CD1c-positive myeloid dendritic cell (primary cell): Measurements from ENCODE around the gene UMPS.

Source experiments
- DNase-seq: peaks from one replicate; pipeline ENCODE4 v3.0.0-alpha.2; 2016; ENCODE audit errors: extremely low spot score

UMPS gene

DNA sequence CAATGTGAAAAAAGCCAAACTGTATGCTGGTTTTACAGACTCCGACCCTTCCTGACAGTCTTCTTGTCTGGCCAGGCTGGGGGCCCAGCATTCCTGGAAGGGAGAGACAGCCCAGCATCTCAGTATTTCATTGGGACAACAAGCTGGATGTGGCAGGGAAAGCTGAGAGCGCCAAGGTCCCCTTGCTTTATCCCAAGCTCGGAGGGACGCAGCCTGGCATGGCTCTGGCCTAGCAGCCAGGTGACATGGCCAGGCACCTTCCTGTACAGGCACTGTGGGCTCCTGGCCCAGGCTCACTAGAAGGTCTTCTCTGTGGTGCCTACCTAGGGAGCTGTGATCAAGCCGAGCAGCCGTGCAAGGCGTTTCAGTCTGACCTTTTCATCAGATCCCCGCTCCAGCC is 33.0 kb downstream of the UMPS start:
- DNase-seq: no peak

DNA sequence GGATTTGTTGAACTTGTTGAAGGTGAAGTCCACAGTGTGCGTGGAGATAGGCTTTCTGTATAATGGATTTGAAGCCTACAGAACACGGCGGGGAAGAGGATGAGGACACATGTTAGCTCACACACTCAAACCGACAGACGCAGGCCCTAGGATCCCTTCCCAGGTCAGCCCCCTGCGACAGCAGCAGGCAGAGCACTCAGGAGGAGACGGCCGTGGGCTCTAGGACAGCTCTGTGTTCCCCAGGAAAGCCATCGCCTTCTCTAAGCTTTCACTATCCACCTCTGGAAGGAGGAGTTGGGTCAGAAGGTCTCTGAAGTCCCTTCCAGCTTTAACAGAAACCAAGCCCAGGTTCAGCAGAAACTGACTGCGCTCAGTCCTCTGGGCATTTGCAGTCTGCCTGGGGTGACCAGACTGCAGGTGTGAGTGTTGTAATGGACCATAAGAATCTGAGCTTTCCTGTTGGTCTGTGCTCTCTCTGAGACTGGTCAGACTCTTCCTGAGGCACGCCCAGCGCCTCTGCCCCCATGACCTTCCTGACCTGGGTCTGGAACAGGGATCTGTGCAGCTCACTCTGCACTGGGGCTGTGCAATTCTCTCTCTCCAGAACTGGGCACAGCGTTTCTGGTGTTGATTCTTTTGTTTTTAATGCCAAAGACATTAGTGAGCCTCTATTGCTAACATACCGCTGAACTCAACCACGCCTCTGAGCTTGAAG is 33.5 kb downstream of the UMPS start:
- DNase-seq: no peak

DNA sequence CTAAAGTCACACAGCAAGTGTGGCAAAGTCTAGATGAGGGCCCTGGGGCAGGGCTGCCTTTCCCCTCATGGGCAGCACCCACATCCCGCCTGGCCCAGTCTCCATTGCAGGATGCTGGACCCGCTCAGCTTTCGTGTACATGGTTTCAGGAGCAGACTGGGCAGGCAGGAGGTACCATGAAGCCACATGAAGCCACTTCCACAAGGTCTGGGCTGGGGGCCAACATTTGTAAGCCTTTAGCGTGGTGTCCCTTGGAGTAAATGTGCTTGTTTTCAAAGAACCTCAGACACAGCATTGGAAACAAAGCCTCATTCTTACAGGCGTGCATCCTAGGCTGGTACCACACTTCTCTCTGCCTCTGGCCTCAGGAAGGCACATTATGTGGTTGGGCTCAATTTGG is 34.5 kb downstream of the UMPS start:
- no peak for DNase-seq

DNA sequence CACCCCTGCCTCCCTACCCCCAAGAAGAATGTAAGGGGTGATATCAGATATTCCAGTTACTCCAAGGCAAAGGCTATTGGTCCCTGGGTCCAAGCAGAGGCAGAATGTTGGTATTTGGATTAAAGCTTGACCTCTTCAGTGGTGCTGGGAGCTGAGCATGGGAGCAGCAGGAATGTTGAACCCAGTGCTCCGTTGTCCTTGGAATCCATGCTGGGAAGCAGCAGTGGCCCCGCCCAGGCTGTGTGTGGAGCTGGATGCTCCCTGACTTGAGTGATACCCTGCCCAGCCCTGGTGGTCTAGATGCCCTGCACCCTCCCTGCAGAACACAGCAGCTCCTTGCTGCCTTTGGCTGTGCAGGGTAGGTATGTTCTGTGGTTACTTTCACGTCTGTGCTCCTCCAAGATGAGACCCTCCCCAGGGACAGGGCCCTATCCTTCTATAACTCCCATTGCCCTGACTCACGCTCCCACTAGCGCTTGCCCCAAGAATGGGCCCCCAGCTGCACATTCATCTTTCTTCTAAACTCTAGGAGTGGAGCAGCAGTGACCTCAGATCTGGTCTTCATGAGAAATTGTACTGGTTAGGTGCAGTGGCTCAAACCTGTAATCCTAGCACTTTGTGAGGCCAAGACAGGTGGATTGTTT is 35.1 kb downstream of the UMPS start:
- no peak for DNase-seq

GRCh38 chr3:124766113-124767095 is 36.2 kb downstream of the UMPS start:
- DNase-seq: no peak

- no peak for DNase-seq
Measured at GRCh38 chr3:124767264-124767663, 37.0 kb downstream of the UMPS start.

DNA sequence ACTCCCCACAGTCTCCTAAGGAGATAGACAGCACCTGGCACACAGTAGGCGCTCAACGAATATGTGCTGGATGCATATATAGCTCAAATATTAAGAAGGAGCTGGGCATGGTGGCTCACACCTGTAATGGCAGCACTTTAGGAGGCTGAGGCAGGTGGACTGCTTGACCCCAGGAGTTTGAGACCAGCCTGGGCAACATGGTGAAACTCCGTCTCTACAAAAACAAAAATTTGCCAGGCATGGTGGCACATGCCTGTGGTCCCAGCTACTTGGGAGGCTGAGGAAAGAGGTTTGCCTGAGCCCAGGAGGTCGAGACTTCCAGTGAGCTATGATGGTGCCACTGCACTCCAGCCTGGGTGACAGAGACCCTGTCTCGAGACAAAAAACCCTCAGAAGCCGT is 37.4 kb downstream of the UMPS start:
- no peak for DNase-seq

DNA sequence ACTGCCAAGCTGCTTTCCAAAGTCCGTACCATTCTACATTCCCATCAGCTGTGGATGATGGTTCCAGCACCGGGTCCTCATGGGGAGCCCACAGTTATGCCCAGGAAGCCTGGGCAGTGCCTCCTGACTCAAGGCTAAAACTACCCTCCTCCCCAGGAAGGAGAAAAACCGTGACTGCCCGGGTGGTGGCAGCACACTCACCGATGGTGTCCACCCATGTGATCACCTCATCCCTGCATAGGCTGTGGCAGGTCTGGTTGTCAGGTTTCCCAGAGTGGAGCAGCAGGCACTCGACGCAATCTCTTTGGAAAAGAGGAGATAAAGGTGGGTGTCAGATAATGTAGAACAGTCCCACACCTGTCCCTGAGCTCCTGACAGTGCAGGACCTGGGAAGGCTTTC is 38.6 kb downstream of the UMPS start:
- no peak for DNase-seq

- no peak for DNase-seq
Measured at GRCh38 chr3:124769462-124769861, 39.2 kb downstream of the UMPS start.

DNA sequence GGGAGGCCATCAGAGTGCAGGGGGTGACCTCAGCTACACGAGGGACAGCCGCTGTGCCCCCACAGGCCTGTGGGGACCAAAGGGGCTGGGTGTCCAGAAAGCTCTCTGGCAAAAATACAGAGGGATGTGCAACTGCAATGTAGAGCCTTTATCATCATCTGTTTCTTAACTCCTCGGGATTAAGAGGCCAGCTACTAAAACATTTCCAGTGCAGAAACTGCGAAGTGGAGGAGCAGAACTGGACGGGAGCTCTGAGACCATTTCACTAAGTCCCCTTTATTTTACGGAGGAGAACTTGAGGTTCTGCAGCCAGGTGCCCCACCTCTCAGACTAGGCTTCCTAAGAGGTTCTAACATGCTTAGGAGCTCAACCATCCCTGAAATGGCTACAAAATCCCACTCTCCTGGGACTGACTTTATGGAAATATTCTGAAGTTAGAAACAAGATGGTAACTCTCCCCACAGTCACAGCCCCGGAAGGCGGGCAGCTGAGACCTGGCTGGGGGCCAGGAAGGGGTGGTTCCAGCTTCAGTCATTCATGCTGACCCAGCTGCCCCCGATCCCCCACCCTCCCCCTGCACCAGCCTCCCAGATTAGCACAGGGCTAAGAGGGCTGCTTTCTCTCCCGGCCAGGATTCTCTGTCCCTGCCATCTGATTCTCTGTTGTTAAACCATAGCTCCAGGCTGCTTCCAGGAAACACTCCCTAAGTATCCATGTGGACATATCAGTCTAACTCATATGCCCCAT is 40.3 kb downstream of the UMPS start:
- DNase-seq: no peak

- DNase-seq: no peak
Measured at GRCh38 chr3:124771083-124771445, 40.8 kb downstream of the UMPS start.

DNA sequence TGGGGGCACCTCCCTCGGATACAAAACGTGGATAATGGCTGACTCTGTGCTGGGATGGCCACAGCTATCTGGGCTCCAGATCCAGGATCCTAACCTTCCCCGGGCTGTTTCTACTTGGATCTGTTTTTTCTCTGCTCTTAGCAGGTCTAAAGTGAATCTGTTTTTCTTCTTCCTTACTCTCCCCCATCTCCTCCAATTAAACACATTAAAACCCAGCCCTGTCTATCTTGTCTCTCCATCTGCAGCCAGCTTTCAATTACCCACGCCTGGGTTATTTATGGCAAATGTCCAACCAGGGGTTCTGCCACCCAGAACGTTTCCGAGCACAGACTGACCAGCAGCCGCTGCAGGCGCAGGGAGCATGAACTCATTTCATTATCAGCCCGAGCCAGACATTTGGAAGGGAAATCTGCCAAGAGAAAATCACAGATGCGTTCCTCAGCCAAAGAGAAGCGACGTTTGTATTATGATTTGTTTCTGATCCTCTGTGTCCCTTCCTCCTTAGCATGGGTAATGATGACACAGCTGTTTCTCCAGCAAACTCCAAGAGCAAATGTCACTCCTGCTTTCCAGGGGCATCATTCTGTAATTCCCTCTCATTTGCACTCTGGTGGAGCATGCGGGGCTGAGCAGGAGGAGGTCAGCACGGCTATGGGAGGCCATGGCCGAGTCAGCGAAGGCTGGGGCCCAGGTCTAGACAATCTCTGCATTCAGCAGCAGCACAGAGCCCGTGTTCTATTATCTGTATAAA is 42.0 kb downstream of the UMPS start:
- DNase-seq: no peak

- no peak for DNase-seq
Measured at GRCh38 chr3:124773351-124774326, 43.4 kb downstream of the UMPS start.

DNA sequence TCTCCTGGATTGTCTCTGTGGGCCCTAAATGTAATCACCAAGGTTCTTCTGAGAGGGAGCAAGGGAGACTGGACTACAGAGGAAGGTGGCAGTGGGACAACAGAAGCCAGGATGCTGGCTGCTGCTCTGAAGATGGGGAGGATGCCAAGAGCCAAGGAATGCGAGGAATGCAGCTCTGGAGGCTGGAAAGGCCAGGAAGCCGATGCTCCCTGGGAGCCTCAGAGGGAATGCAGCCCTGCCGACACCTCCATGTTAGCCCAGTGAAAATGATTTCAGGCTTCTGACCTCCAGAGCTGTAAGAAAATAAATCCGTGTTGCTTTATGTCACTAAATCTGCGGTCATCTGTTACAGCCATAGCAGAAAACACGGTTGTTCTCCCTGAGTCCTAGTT is 44.1 kb downstream of the UMPS start:
- DNase-seq: no peak

DNA sequence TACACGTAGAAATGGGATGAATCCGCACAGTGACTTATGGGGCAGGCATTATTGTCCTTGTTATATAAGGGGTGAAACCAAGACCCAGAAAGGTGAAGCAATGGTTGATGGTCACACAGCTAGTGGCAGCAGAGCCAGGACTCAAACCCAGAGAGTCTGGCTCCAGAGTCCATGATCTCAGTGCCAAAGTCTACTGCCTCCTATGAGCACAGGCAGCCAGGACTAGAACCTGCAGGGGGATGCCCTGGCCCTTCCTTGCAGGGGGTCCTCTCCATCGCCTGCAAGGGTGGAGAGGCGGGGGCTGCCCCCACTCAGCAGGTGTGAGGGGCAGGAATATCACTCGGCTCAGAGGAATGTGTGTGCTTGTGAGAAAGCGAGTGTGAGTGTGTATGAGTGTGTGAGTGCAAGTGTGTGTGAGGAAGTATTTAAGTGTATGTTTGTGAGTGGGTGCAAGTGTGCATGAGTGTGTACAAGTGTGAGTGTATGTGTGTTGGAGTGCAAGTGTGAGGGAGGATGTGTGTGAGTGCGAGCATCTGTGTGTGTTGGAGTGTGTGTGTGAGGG is 44.7 kb downstream of the UMPS start:
- no peak for DNase-seq

- no peak for DNase-seq
Measured at GRCh38 chr3:124775877-124776276, 45.6 kb downstream of the UMPS start.

DNA sequence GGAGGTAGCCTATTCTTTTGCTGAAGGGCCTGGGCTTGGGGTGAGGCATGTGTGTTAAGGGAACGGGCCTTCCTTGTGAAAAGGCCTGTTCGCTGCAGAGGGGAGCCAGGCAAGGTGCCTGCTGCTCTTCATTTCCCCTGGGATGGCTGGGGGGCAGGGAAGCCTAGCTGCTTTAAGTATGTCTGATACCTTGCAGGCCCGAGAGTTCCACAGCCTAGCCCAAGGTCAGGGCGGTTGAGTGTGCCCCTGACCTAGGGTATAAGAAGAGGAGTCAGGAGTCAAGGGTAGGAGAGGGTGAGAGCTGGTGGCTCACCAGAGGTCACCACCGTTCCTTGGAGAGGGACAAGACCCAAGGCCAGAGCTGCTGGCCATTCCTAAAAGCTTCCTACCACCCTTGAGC is 46.6 kb downstream of the UMPS start:
- DNase-seq: no peak

- DNase-seq: no peak
Measured at GRCh38 chr3:124777762-124778470, 47.7 kb downstream of the UMPS start.

DNA sequence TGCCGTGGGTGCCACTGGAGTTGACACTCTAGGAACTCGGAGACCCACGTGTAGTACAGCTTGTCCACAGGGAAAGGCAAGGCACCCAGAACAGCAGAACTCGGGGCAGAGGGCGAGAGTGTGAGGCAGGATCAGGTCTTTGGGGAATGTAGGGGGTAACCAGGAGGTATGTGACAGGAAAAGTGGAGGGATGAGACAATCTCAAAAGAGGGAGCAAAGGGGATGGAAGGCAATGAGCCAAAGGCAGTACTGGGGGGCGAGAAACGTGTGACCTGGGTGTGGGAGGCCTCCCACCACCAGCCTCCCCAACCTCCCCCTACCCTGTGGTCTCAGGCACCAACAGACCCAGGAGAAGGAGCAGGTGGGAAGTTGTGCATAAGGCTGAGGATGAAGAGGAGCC is 48.9 kb downstream of the UMPS start:
- no peak for DNase-seq
